GM12878 (cell line): Measurements from ENCODE around the gene NUDT9. TPM values are rescaled to one million over a fixed set of nuclear protein-coding genes. Genes with fewer than 3 reads are reported as not detected.

Experiments used
- ATAC-seq: fragments of 200-7000 bp; cut with Tn5 transposase; 3 replicates; pipeline ENCODE4 v1.9.1; 2020; ENCODE audit warnings: mild to moderate bottlenecking, moderate library complexity
- BruUV-seq: library from RNA; stranded (reverse); fragments of 400-500 nt; replicated peaks from 2 replicates; lab custom pipeline; 2021; lab: Mats Ljungman, UMichigan
- CTCF ChIA-PET: fragments of 300-600 bp; sonication (Branson Sonifier 250); formaldehyde crosslinking; extraction: SDS; loops from one replicate; lab custom pipeline; 2021; ENCODE audit warnings: inconsistent platforms; lab: Yijun Ruan, JAX
- POLR2A ChIA-PET: fragments of 350-600 bp; formaldehyde crosslinking; extraction: SDS; loops from one replicate; lab custom pipeline; 2021; ENCODE audit warnings: inconsistent platforms; lab: Charles Lee
- RAD21 ChIA-PET: fragments of 300-600 bp; sonication (Branson Sonifier 250); formaldehyde crosslinking; loops from one replicate; lab custom pipeline; 2023; ENCODE audit warnings: antibody characterized with exemption; ENCODE audit not compliant: unreplicated experiment; lab: Charles Lee
- SMC1A ChIA-PET: fragments of 300-600 bp; sonication (Branson Sonifier 250); formaldehyde crosslinking; loops from one replicate; lab custom pipeline; 2023; ENCODE audit not compliant: unreplicated experiment, uncharacterized antibody; lab: Charles Lee
- DNase-seq: peaks from one replicate; pipeline ENCODE4 v3.0.0-alpha.2; 2011; ENCODE audit warnings: low read depth, low spot score
- FAIRE-seq: peaks from 3 replicates; lab custom pipeline; 2011; peaks lifted over from hg19 to GRCh38; lab: Jason Lieb, UNC
- H2AFZ ChIP-seq: 2 replicates; pipeline ENCODE4 v1.6.0; 2011; ENCODE audit warnings: low read depth, low read length, control low read depth; ENCODE audit not compliant: control insufficient read depth
- H3K27ac ChIP-seq: 2 replicates; pipeline ENCODE4 v1.5.1; 2011; ENCODE audit warnings: control low read depth; ENCODE audit not compliant: control insufficient read depth, insufficient read depth
- H3K27me3 ChIP-seq, 2 experiments: replicated peaks in 1 of 2; 2 replicates each; pipeline versions ENCODE4 v1.6.0 to v1.6.1; 2011; ENCODE audit warnings: low read length in 1 of 2; ENCODE audit not compliant: control insufficient read depth in 2 of 2, insufficient read depth in 2 of 2
- H3K36me3 ChIP-seq, 2 experiments: 2 replicates each; pipeline ENCODE4 v1.5.1; 2011; ENCODE audit warnings: low read length in 1 of 2; ENCODE audit not compliant: control insufficient read depth in 2 of 2, insufficient read depth in 2 of 2
- H3K4me1 ChIP-seq: 2 replicates; pipeline ENCODE4 v1.6.1; 2011; ENCODE audit warnings: mild to moderate bottlenecking, low read length, moderate library complexity, mixed read lengths; ENCODE audit not compliant: control insufficient read depth, insufficient read depth
- H3K4me2 ChIP-seq: 2 replicates; pipeline ENCODE4 v1.6.0; 2011; ENCODE audit warnings: control low read depth; ENCODE audit not compliant: control insufficient read depth, insufficient read depth
- H3K4me3 ChIP-seq: fragments of 200-600 bp; sonication (generic); 2 replicates; pipeline ENCODE4 v1.5.1; 2016
- H3K79me2 ChIP-seq: 2 replicates; pipeline ENCODE4 v1.6.0; 2011; ENCODE audit warnings: low read length; ENCODE audit not compliant: control insufficient read depth, insufficient read depth
- H3K9ac ChIP-seq: 2 replicates; pipeline ENCODE4 v1.8.0; 2011; ENCODE audit warnings: low read length, control low read depth, mixed read lengths; ENCODE audit not compliant: control insufficient read depth, insufficient read depth
- H3K9me3 ChIP-seq: replicated peaks from 3 replicates; pipeline ENCODE4 v1.5.1; 2011; ENCODE audit warnings: mild to moderate bottlenecking, low read length; ENCODE audit not compliant: control insufficient read depth, insufficient read depth
- H4K20me1 ChIP-seq: 2 replicates; pipeline ENCODE4 v1.6.0; 2011; ENCODE audit not compliant: control insufficient read depth, insufficient read depth
- CBX3 ChIP-seq: fragments of 200-600 bp; sonication (generic); IDR thresholded peaks from 2 replicates; pipeline ENCODE4 v1.6.1; 2016; ENCODE audit warnings: low read depth, borderline replicate concordance
- CTCF ChIP-seq, 3 experiments: IDR thresholded peaks in 2 of 3; conservative IDR thresholded peaks in 1 of 3; 2 replicates each; pipeline ENCODE4 v1.5.1; 2011; ENCODE audit warnings: low read depth in 3 of 3, low read length in 3 of 3, mild to moderate bottlenecking in 3 of 3, control low read depth in 2 of 3, moderate library complexity in 2 of 3, inconsistent platforms in 1 of 3, mixed read lengths in 1 of 3; ENCODE audit not compliant: control insufficient read depth in 2 of 3, insufficient read depth in 1 of 3; ENCODE audit errors: extremely low read depth in 1 of 3
- GABPA ChIP-seq: IDR thresholded peaks from 2 replicates; pipeline ENCODE4 v1.6.1; 2014; ENCODE audit warnings: antibody characterized with exemption, low read depth, mild to moderate bottlenecking, inconsistent platforms
- JUNB ChIP-seq: IDR thresholded peaks from 2 replicates; pipeline ENCODE4 v1.6.1; 2016; ENCODE audit warnings: antibody characterized with exemption, mild to moderate bottlenecking
- KLF5 ChIP-seq: fragments of 450-650 bp; IDR thresholded peaks from 2 replicates; pipeline ENCODE4 v1.6.1; 2014; ENCODE audit warnings: mild to moderate bottlenecking; ENCODE audit not compliant: partially characterized antibody
- MTA2 ChIP-seq: fragments of 450-650 bp; IDR thresholded peaks from 2 replicates; pipeline ENCODE4 v1.6.1; 2016; ENCODE audit warnings: low read depth, mild to moderate bottlenecking, moderate library complexity
- MYC ChIP-seq: IDR thresholded peaks from 2 replicates; pipeline ENCODE4 v1.6.1; 2011; ENCODE audit warnings: mild to moderate bottlenecking, low read length, moderate library complexity, inconsistent platforms; ENCODE audit not compliant: insufficient read depth, insufficient replicate concordance, insufficient read length, severe bottlenecking
- NFIC ChIP-seq: IDR thresholded peaks from 2 replicates; pipeline ENCODE4 v1.6.1; 2012; ENCODE audit warnings: low read depth, mild to moderate bottlenecking, inconsistent platforms, low read length, moderate library complexity
- RCOR1 ChIP-seq: conservative IDR thresholded peaks from 2 replicates; pipeline ENCODE4 v1.6.1; 2012; ENCODE audit warnings: low read depth, low read length, improper control_type of control experiment
- SMAD5 ChIP-seq: IDR thresholded peaks from 2 replicates; pipeline ENCODE4 v1.6.1; 2016; ENCODE audit warnings: antibody characterized with exemption, low read depth
- SUZ12 ChIP-seq: fragments of 200-600 bp; sonication (generic); IDR thresholded peaks from one replicate; pipeline ENCODE4 v1.6.1; 2018; ENCODE audit warnings: antibody characterized with exemption, mild to moderate bottlenecking; ENCODE audit not compliant: unreplicated experiment
- TAF1 ChIP-seq: IDR thresholded peaks from 2 replicates; pipeline ENCODE4 v1.6.1; 2011; ENCODE audit warnings: mild to moderate bottlenecking, low read depth, low read length, borderline replicate concordance
- in situ Hi-C: fragments of 300-500 bp; cut with MboI; formaldehyde crosslinking; loops from 9 replicates; pipeline ENCODE4 v1.14.3; 2018; ENCODE audit warnings: mixed read lengths
- intact Hi-C: fragments of 100-400 bp; cut with micrococcal nuclease; formaldehyde crosslinking; loops from one replicate; pipeline ENCODE4 v1.14.2; 2022; ENCODE audit not compliant: unreplicated experiment
- polyA plus RNA-seq, 11 experiments: library from polyadenylated mRNA; depleted of rRNA in 4 of 11; unstranded in 6 of 11; stranded (reverse) in 5 of 11; fragments of >200 nt; fragmentation: Nextera tagmentation in 4 of 11; fragmentation: Illumina TruSeq in 1 of 11; extraction: Ambion mirVana in 4 of 11; extraction: Trizol in 1 of 11; gene quantifications; 1 replicate in 1 of 11; 2 replicates in 10 of 11; pipeline versions ENCODE4 v1.2.1 to v1.2.3, GENCODE V29; 2011 to 2016; ENCODE audit warnings: inconsistent platforms in 2 of 11, missing spikeins in 2 of 11, low read depth in 1 of 11
- total RNA-seq, 4 experiments: library from RNA; depleted of rRNA in 3 of 4; stranded (reverse); fragments of >200 nt in 3 of 4; fragmentation: Illumina TruSeq in 1 of 4; extraction: Trizol in 1 of 4; gene quantifications; 2 replicates each; pipeline versions ENCODE4 v1.2.1 to v1.2.3, GENCODE V29; 2013 to 2021

NUDT9 gene
- total and polyA plus RNA-seq, 10 of the 15 experiments (the other 5 are each of a cell fraction or from before 2014, with no cell fraction given), result 8.4 to 28.3 (median 14.6) TPM

GRCh38 chr4:87502580-87503238 lies 80.3 kb downstream of the NUDT9 start:
- Histone ChIP-seq H3K4me2 (no peak overlapping the region), H3K27me3 (no peaks in the 10 kb centered on the region), H3K9ac (no peak overlapping the region), H3K36me3 (no peaks in the 10 kb centered on the region), H3K27ac (no peak overlapping the region), H4K20me1 (no peaks in the 10 kb centered on the region), H3K79me2 (no peaks in the 10 kb centered on the region), H3K9me3 (no peaks in the 10 kb centered on the region), H3K4me3 (no peak overlapping the region), H2AFZ (no peak overlapping the region), H3K4me1 (peaks cover 4% of the 10 kb centered on the region)
- ChIA-PET POLR2A (no interaction called here), CTCF (interaction anchor here (1.2 kb wide), 1 partner anchor 16 kb away, joined by 3 read pairs; no protein-coding TSS in a partner anchor), RAD21 (no interaction called here), SMC1A (no interaction called here)
- intact Hi-C loops (no loop called here), in situ Hi-C loops (no loop called here)
- DNase-seq (no peak), FAIRE-seq (no peak), ATAC-seq (no peak)
- no TSS peak for BruUV-seq
- TF ChIP-seq GABPA (no peak), KLF5 (no peak), CTCF (IDR thresholded peaks at IDR 0.05 in 2 of 3, conservative IDR thresholded peaks at IDR 0.05 in 1 of 3; ENCODE audit: control insufficient read depth in 2 of 3, extremely low read depth in 1 of 3, insufficient read depth in 1 of 3, low read depth in 3 of 3, low read length in 3 of 3) (no peak), MTA2 (no peak), RCOR1 (no peak), JUNB (no peak), TAF1 (no peak), CBX3 (no peak), SMAD5 (no peak), MYC (no peak), SUZ12 (no peak), NFIC (no peak)
